Lower leg skin (tissue), 4 donors: ENCODE results near the gene NUP107. TPM values are rescaled to one million over a fixed set of nuclear protein-coding genes. Genes with fewer than 3 reads are reported as not detected.

Experiments used
- DNase-seq, 2 donors: peaks; one replicate each; pipeline ENCODE4 v3.0.0-alpha.2; 2019; ENCODE audit warnings: low spot score in 2 of 2
- H3K4me3 ChIP-seq: fragments of 200-600 bp; sonication (generic); 2 replicates; pipeline ENCODE4 v1.5.1; 2017; ENCODE audit warnings: mild to moderate bottlenecking, low read depth; ENCODE audit not compliant: poor library complexity, severe bottlenecking
- CTCF ChIP-seq, 3 donors: fragments of 450-650 bp; IDR thresholded peaks; one replicate each; pipeline ENCODE4 v1.5.1; 2016; ENCODE audit warnings: antibody characterized with exemption in 3 of 3, mild to moderate bottlenecking in 3 of 3, moderate library complexity in 2 of 3
- POLR2A ChIP-seq, 2 donors: fragments of 450-650 bp; IDR thresholded peaks; one replicate each; pipeline ENCODE4 v1.6.1; 2016 to 2017; ENCODE audit warnings: antibody characterized with exemption in 2 of 2, mild to moderate bottlenecking in 1 of 2, moderate library complexity in 1 of 2
- WGBS, 2 donors: methylation state at CpG; one replicate each; pipeline ENCODE4 v1.1.5; 2018; 5-methylcytosine and 5-hydroxymethylcytosine counted together
- intact Hi-C: fragments of 100-400 bp; cut with DNase I; formaldehyde crosslinking; loops from one replicate; pipeline ENCODE4 v1.15.0; 2023; ENCODE audit warnings: low total_unique reads
- total RNA-seq, 4 donors: library from RNA; depleted of rRNA; stranded (reverse); fragments of >200 nt; gene quantifications; one replicate each; pipeline ENCODE4 v1.1.0, GENCODE V29; 2016

Gene NUP107
- total RNA-seq, 4 donors from 2014 or later = 19.3 to 41.7 (median 31.9) TPM

GRCh38 chr12:68762691-68763090 lies 75.9 kb downstream of the NUP107 start:
- no peak overlapping the region for H3K4me3 ChIP-seq
- intact Hi-C loops = no loop called here
- TF ChIP-seq POLR2A (IDR thresholded peaks at IDR 0.05) (no peak), CTCF (IDR thresholded peaks at IDR 0.05) (no peak)
- WGBS, 2 donors = 95 to 99% methylated on average over 3 of the region's 3 CpGs
- no peak for DNase-seq

- no peak overlapping the region for H3K4me3 ChIP-seq
- DNase-seq = no peak
- no peak for TF ChIP-seq POLR2A (IDR thresholded peaks at IDR 0.05)
- no peak for TF ChIP-seq CTCF (IDR thresholded peaks at IDR 0.05)
- WGBS, 2 donors = 93 to 95% methylated on average over 1 of the region's 1 CpG
- intact Hi-C loops = no loop called here
These were observed 78.9 kb downstream of the NUP107 start for GRCh38 chr12:68765696-68766095.

GRCh38 chr12:68766646-68767045 lies 79.9 kb downstream of the NUP107 start:
- intact Hi-C loops = no loop called here
- H3K4me3 ChIP-seq = no peak overlapping the region
- no peak for DNase-seq
- TF ChIP-seq CTCF (IDR thresholded peaks at IDR 0.05) (no peak), POLR2A (IDR thresholded peaks at IDR 0.05) (no peak)
- 77 to 95% methylated on average over 2 of the region's 2 CpGs for WGBS, 2 donors

GRCh38 chr12:68767191-68767590 lies 80.4 kb downstream of the NUP107 start:
- H3K4me3 ChIP-seq = no peak overlapping the region
- intact Hi-C loops = no loop called here
- WGBS, 2 donors = 93 to 95% methylated on average over 7 of the region's 7 CpGs
- no peak for DNase-seq
- TF ChIP-seq POLR2A (IDR thresholded peaks at IDR 0.05) = no peak

GRCh38 chr12:68768431-68768939 lies 81.7 kb downstream of the NUP107 start:
- no peak for TF ChIP-seq POLR2A (IDR thresholded peaks at IDR 0.05)
- TF ChIP-seq CTCF (IDR thresholded peaks at IDR 0.05) = no peak
- intact Hi-C loops = no loop called here
- 81 to 83% methylated on average over 4 of the region's 4 CpGs for WGBS, 2 donors
- no peak overlapping the region for H3K4me3 ChIP-seq
- no peak for DNase-seq

- no peak for DNase-seq
- H3K4me3 ChIP-seq = no peak overlapping the region
- TF ChIP-seq CTCF (IDR thresholded peaks at IDR 0.05) (no peak), POLR2A (IDR thresholded peaks at IDR 0.05) (no peak)
- WGBS, 2 donors = 82 to 85% methylated on average over 1 of the region's 1 CpG
- intact Hi-C loops = no loop called here
These were observed 83.2 kb downstream of the NUP107 start for GRCh38 chr12:68769941-68770340.
